AG04450 (cell line): ENCODE results near the gene MTF2. TPM values are rescaled to one million over a fixed set of nuclear protein-coding genes. Genes with fewer than 3 reads are reported as not detected.

Source experiments
- CTCF ChIA-PET: fragments of 300-600, 350-600 bp; formaldehyde crosslinking; extraction: SDS; loops from one replicate; lab custom pipeline; 2022; ENCODE audit warnings: antibody characterized with exemption, inconsistent platforms; lab: Charles Lee
- POLR2A ChIA-PET: fragments of 350-600 bp; formaldehyde crosslinking; extraction: SDS; loops from one replicate; lab custom pipeline; 2021; ENCODE audit warnings: antibody characterized with exemption, inconsistent platforms; lab: Yijun Ruan, JAX
- DNase-seq: peaks from one replicate; pipeline ENCODE4 v3.0.0-alpha.2; 2011; ENCODE audit warnings: low read depth, low spot score
- H3K27ac ChIP-seq: one replicate; pipeline ENCODE4 v1.5.1; 2012; ENCODE audit warnings: low read depth, low read length, control low read depth
- H3K27me3 ChIP-seq: one replicate; pipeline ENCODE4 v1.6.0; 2012; ENCODE audit warnings: low read length; ENCODE audit not compliant: control insufficient read depth, insufficient read depth
- H3K4me3 ChIP-seq: 2 replicates; pipeline ENCODE4 v1.5.1; 2011; ENCODE audit warnings: mild to moderate bottlenecking, low read depth, low read length, control low read depth
- H3K9me3 ChIP-seq: 2 replicates; pipeline ENCODE4 v1.5.1; 2012; ENCODE audit warnings: low read length; ENCODE audit not compliant: control insufficient read depth, insufficient read depth
- polyA plus RNA-seq: library from polyadenylated mRNA; depleted of rRNA; stranded (reverse); fragments of >200 nt; gene quantifications from 2 replicates; pipeline ENCODE4 v1.2.3, GENCODE V29; 2011
- TF ChIP-seq, protein P1 (sequence below): IDR thresholded peaks from 2 replicates; pipeline ENCODE4 v1.5.1; 2011; ENCODE audit warnings: low read depth, low read length, control low read depth, inconsistent platforms

Gene MTF2
- polyA plus RNA-seq, 1 experiment: 23.9 TPM

DNA sequence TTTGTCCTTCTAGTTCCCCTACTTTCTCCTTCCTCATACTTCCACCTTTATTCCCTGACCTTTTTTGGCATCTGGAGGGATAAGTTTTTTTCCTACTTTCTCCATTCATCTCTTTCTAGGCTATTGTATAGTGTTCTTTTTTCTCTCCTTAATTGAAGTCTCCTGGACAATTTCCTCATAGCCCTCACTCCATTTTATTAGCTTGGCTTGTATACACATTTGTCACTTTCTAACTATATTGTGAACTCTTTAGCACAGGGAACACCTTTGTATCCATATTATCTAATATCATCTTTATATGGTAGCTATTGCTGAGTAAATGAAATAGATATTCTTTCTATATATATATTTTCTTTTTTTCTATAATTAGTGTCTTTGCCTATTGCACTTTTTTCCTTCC is 53.6 kb downstream of the MTF2 start:
- POLR2A ChIA-PET: no interaction called here
- TF ChIP-seq, protein P1, sequence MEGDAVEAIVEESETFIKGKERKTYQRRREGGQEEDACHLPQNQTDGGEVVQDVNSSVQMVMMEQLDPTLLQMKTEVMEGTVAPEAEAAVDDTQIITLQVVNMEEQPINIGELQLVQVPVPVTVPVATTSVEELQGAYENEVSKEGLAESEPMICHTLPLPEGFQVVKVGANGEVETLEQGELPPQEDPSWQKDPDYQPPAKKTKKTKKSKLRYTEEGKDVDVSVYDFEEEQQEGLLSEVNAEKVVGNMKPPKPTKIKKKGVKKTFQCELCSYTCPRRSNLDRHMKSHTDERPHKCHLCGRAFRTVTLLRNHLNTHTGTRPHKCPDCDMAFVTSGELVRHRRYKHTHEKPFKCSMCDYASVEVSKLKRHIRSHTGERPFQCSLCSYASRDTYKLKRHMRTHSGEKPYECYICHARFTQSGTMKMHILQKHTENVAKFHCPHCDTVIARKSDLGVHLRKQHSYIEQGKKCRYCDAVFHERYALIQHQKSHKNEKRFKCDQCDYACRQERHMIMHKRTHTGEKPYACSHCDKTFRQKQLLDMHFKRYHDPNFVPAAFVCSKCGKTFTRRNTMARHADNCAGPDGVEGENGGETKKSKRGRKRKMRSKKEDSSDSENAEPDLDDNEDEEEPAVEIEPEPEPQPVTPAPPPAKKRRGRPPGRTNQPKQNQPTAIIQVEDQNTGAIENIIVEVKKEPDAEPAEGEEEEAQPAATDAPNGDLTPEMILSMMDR: no peak
- CTCF ChIA-PET: no interaction called here
- H3K27me3 ChIP-seq: no peaks in the 10 kb centered on the region
- no peaks in the 10 kb centered on the region for H3K9me3 ChIP-seq
- no peak for DNase-seq
- no peak overlapping the region for H3K4me3 ChIP-seq
- no peak overlapping the region for H3K27ac ChIP-seq

DNA sequence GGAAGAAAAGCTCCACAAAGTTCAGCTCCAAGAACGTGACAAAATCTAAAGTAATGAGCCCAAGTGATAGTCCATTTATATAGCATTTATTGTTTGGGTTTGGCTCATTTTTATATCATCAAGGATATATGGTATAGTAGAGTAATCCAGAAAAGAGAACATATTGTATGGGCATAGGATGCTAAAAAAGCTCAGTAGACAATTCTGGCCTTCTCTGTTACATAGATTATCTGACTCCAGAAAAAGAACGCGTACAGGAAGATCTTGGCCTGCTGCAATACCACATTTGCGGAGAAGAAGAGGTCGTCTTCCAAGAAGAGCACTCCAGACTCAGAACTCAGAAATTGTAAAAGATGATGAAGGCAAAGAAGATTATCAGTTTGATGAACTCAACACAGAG is 57.4 kb downstream of the MTF2 start:
- H3K9me3 ChIP-seq: no peaks in the 10 kb centered on the region
- POLR2A ChIA-PET: no interaction called here

DNA sequence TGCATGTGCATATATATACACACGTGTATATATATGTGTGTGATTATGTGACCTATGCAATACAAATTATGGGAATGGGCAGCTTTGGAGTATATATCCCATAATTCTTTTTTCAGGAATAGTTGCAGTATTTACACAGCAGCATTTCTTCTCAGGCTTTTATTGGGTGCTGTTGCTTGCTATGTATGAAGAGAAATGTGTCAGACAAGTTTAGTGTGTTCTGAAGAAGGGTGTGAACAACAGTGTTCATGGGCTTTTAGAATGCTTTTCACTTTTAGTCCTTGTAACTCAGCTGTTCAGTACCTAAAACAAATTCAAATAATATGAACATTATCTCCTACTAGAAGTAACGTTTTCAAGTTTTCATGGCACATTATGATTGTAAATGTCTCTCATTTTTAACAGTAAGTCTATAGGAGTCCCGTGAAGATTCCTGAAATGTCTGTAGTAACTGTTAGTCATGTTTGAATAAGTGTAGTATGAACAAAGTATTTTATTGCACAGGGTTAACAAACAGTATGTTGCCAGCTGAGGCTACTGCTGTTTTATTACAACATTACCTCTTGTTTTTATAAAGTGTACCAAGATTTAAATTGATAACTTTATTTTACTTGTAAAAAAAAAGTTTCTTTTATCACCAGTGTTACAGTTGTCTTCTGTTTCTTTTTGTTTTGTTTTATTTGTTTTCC is 58.7 kb downstream of the MTF2 start:
- no peak overlapping the region for H3K27ac ChIP-seq
- no peak for DNase-seq
- TF ChIP-seq, protein P1: no peak
- POLR2A ChIA-PET: no interaction called here
- H3K27me3 ChIP-seq: no peaks in the 10 kb centered on the region
- CTCF ChIA-PET: interaction anchor here (2.0 kb wide), 1 partner anchor 58 kb away, joined by 5 read pairs; no protein-coding TSS in a partner anchor
- H3K4me3 ChIP-seq: no peak overlapping the region
- no peaks in the 10 kb centered on the region for H3K9me3 ChIP-seq

More for the DNA sequence above, 57.4 kb downstream of the MTF2 start:
- CTCF ChIA-PET: no interaction called here
- no peak overlapping the region for H3K4me3 ChIP-seq
- TF ChIP-seq, protein P1: no peak
- no peaks in the 10 kb centered on the region for H3K27me3 ChIP-seq
- H3K27ac ChIP-seq: no peak overlapping the region
- no peak for DNase-seq

DNA sequence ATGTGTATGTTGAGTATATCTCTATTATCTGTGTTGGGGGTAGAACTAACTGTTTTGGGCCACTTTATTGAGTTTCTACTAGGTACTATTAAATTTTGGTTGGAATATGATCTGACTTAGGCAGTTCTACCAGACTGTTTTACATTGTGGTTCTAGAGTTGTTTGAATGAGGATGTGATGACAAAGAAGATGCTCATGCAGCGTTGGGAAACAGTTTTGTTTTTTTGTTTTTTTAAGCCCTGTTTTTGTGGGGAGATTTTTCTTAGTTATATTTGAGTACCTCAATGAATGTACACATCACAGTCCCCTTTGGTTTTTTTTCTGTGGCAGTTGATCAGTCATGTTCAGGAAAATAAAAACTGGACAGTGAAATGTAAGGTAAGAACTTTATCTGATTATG is 61.0 kb downstream of the MTF2 start:
- ChIA-PET POLR2A (interaction anchor here (0.7 to 1.0 kb wide), 2 partner anchors 62 to 1109 kb away, joined by 7 read pairs; no protein-coding TSS in a partner anchor), CTCF (interaction anchor here (2.0 kb wide), 1 partner anchor 60 kb away, joined by 5 read pairs; no protein-coding TSS in a partner anchor)
- no peak for DNase-seq
- no peaks in the 10 kb centered on the region for H3K9me3 ChIP-seq
- no peak overlapping the region for H3K27ac ChIP-seq
- H3K27me3 ChIP-seq: no peaks in the 10 kb centered on the region
- TF ChIP-seq, protein P1: no peak
- no peak overlapping the region for H3K4me3 ChIP-seq

DNA sequence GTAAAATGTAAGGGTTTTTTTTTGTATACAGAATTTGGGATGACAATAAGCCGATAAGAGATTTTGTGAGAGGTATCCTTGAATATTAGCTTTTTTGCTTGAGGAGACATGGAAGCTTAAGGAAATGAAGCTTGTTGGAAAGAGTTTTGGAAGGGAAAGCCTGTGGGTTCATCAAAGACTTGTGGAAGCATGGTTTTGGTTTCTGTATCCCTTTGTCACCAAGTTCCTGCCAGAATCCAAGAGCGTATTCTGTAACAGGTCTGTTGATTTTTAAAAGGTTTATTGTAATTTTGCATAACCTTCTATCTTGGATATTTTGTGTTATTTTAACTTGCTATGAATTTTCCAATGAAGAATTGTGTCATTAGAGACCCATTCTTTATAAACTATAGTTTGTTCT is 63.1 kb downstream of the MTF2 start:
- Histone ChIP-seq H3K4me3 (no peak overlapping the region), H3K27ac (no peak overlapping the region), H3K9me3 (no peaks in the 10 kb centered on the region), H3K27me3 (no peaks in the 10 kb centered on the region)
- no peak for DNase-seq
- CTCF ChIA-PET: no interaction called here
- TF ChIP-seq, protein P1: no peak
- POLR2A ChIA-PET: no interaction called here
